SK-N-MC (cell line): Measurements from ENCODE around the gene DYNLT3.

Experiments
- DNase-seq: peaks from one replicate; pipeline ENCODE4 v3.0.0-alpha.2; 2011; ENCODE audit warnings: low read depth, low spot score
- H3K27ac ChIP-seq: fragments of 200-600 bp; sonication (generic); 2 replicates; pipeline ENCODE4 v1.5.1; 2016; ENCODE audit warnings: mixed run types
- H3K36me3 ChIP-seq: fragments of 200-600 bp; sonication (generic); 2 replicates; pipeline ENCODE4 v1.6.1; 2017; ENCODE audit warnings: antibody characterized with exemption, low read length, mixed read lengths; ENCODE audit not compliant: insufficient read depth
- H3K4me3 ChIP-seq: fragments of 200-600 bp; sonication (generic); 2 replicates; pipeline ENCODE4 v1.5.1; 2016
- H3K9ac ChIP-seq: fragments of 200-600 bp; sonication (generic); 2 replicates; pipeline ENCODE4 v1.8.0; 2017; ENCODE audit warnings: mixed run types, mixed read lengths; ENCODE audit not compliant: insufficient read length
- H3K9me3 ChIP-seq: fragments of 200-600 bp; sonication (generic); 2 replicates; pipeline ENCODE4 v1.6.1; 2017; ENCODE audit warnings: low read depth, mild to moderate bottlenecking, antibody characterized with exemption, low read length, moderate library complexity, mixed read lengths
- EZH2 ChIP-seq: fragments of 200-600 bp; sonication (generic); IDR thresholded peaks from one replicate; pipeline ENCODE4 v1.6.1; 2017; ENCODE audit warnings: antibody characterized with exemption
- FOXP2 ChIP-seq: optimal IDR thresholded peaks from 2 replicates; pipeline ENCODE3; 2011; ENCODE audit warnings: mild to moderate bottlenecking, moderate library complexity; ENCODE audit not compliant: insufficient read depth; ENCODE audit errors: extremely low read length, control extremely low read depth
- POLR2AphosphoS5 ChIP-seq: IDR thresholded peaks from 2 replicates; pipeline ENCODE4 v1.6.1; 2012; ENCODE audit warnings: mild to moderate bottlenecking, low read depth, low read length, borderline replicate concordance

Gene DYNLT3

GRCh38 chrX:37846934-37847732 lies at the start of gene DYNLT3:
TSS of gene DYNLT3 (minus strand) at chrX:37847571. CDS start at chrX:37847510, 61 bp downstream.
- no peaks in the 10 kb centered on the region for H3K9me3 ChIP-seq
- H3K9ac ChIP-seq: no peak within 1 kb of the TSS
- H3K36me3 ChIP-seq: no peaks in the 10 kb centered on the region
- TF ChIP-seq POLR2AphosphoS5 (peak; percentile 59; the same call in 1 of the 2 replicates), EZH2 (no peak), FOXP2 (no peak)
- no peak within 1 kb of the TSS; the same call in 1 of the 2 replicates for H3K4me3 ChIP-seq
- H3K27ac ChIP-seq: no peak within 1 kb of the TSS
- no peak for DNase-seq

- Histone ChIP-seq H3K36me3 (no peaks in the 10 kb centered on the region), H3K9me3 (no peaks in the 10 kb centered on the region), H3K9ac (no peak overlapping the region), H3K4me3 (no peak overlapping the region), H3K27ac (peak overlapping the region; percentile 48; the same call in 1 of the 2 replicates)
- no peak for TF ChIP-seq POLR2AphosphoS5
- TF ChIP-seq EZH2: no peak
- no peak for TF ChIP-seq FOXP2
- no peak for DNase-seq
Observed at GRCh38 chrX:37896511-37896890, 49.1 kb upstream of the DYNLT3 start.

- Histone ChIP-seq H3K9ac (no peak overlapping the region), H3K9me3 (no peaks in the 10 kb centered on the region), H3K4me3 (no peak overlapping the region), H3K36me3 (no peaks in the 10 kb centered on the region), H3K27ac (peak overlapping the region; percentile 48; the same call in 1 of the 2 replicates)
- TF ChIP-seq EZH2 (no peak), POLR2AphosphoS5 (no peak), FOXP2 (no peak)
- no peak for DNase-seq
Observed at GRCh38 chrX:37895795-37896510, 48.6 kb upstream of the DYNLT3 start.

GRCh38 chrX:37894725-37895124 lies 47.4 kb upstream of the DYNLT3 start:
- no peaks in the 10 kb centered on the region for H3K36me3 ChIP-seq
- H3K9me3 ChIP-seq: no peaks in the 10 kb centered on the region
- no peak overlapping the region for H3K9ac ChIP-seq
- peak overlapping the region; percentile 62; the same call in 1 of the 2 replicates for H3K27ac ChIP-seq
- DNase-seq: no peak
- H3K4me3 ChIP-seq: no peak overlapping the region
- TF ChIP-seq POLR2AphosphoS5 (no peak), FOXP2 (no peak), EZH2 (no peak)

GRCh38 chrX:37888010-37888409 lies 40.6 kb upstream of the DYNLT3 start:
- DNase-seq: no peak

GRCh38 chrX:37887347-37887746 lies 40.0 kb upstream of the DYNLT3 start:
- no peaks in the 10 kb centered on the region for H3K36me3 ChIP-seq
- H3K9me3 ChIP-seq: no peaks in the 10 kb centered on the region
- no peak overlapping the region for H3K9ac ChIP-seq
- H3K27ac ChIP-seq: no peak overlapping the region
- no peak overlapping the region for H3K4me3 ChIP-seq
- no peak for DNase-seq
- no peak for TF ChIP-seq EZH2
- TF ChIP-seq POLR2AphosphoS5: no peak
- TF ChIP-seq FOXP2: no peak

More at GRCh38 chrX:37888010-37888409, 40.6 kb upstream of the DYNLT3 start:
- H3K9ac ChIP-seq: no peak overlapping the region
- H3K36me3 ChIP-seq: no peaks in the 10 kb centered on the region
- H3K9me3 ChIP-seq: no peaks in the 10 kb centered on the region
- no peak overlapping the region for H3K4me3 ChIP-seq
- H3K27ac ChIP-seq: no peak overlapping the region
- TF ChIP-seq EZH2: no peak
- TF ChIP-seq POLR2AphosphoS5: no peak
- TF ChIP-seq FOXP2: no peak

- no peak overlapping the region for H3K9ac ChIP-seq
- TF ChIP-seq FOXP2: no peak
- no peak for TF ChIP-seq POLR2AphosphoS5
- TF ChIP-seq EZH2: no peak
- H3K9me3 ChIP-seq: no peaks in the 10 kb centered on the region
- no peak for DNase-seq
- no peaks in the 10 kb centered on the region for H3K36me3 ChIP-seq
- no peak overlapping the region for H3K27ac ChIP-seq
- H3K4me3 ChIP-seq: no peak overlapping the region
Observed at GRCh38 chrX:37883196-37883595, 35.8 kb upstream of the DYNLT3 start.

- H3K9me3 ChIP-seq: no peaks in the 10 kb centered on the region
- TF ChIP-seq EZH2 (no peak), FOXP2 (no peak), POLR2AphosphoS5 (no peak)
- no peaks in the 10 kb centered on the region for H3K36me3 ChIP-seq
- H3K27ac ChIP-seq: no peak overlapping the region
- no peak overlapping the region for H3K4me3 ChIP-seq
- H3K9ac ChIP-seq: no peak overlapping the region
- no peak for DNase-seq
Observed at GRCh38 chrX:37879692-37880091, 32.3 kb upstream of the DYNLT3 start.
